ENCODE results near the gene RNF141. TPM values are rescaled to one million over a fixed set of nuclear protein-coding genes. Genes with fewer than 3 reads are reported as not detected.

The RNF141 gene
- total RNA-seq, 1 donor from 2014 or later = 35.9 TPM

DNA sequence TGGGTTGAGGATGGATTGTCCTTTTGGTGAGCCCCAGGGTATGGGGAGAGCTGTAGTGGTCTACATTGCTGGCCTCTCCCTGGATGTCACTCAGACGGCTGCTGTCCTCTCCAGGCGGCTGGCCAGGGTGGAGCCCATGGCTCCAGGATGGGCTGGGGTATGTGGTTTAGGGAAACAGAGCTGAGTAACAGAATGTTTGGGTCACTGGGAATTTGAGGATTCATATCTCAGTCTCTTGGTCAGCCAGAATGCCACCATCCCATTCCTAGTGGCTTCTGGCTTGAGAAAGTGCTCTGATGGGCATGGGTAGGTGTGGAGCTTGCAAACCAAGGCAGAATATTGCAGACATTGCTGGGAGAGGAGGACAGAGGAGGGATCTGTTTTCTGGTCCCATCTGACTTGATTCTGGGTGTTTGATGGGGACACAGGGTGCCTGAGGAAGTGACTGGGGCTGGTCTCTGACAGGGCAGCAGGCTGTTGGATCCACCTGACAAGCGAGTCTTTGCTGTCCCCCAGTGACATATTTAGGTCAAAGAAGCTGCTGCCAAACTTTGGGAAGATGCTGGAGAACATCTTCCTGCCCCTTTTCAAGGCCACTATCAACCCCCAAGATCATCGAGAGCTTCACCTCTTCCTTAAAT lies 44.6 kb downstream of the RNF141 start:
- no peak overlapping the region for H3K4me3 Mint-ChIP-seq (ENCODE audit: unreplicated experiment)
- DNase-seq (ENCODE audit: low spot score) = no peak
- no peak overlapping the region for H3K27ac Mint-ChIP-seq (ENCODE audit: unreplicated experiment)
- TF ChIP-seq, protein P1, sequence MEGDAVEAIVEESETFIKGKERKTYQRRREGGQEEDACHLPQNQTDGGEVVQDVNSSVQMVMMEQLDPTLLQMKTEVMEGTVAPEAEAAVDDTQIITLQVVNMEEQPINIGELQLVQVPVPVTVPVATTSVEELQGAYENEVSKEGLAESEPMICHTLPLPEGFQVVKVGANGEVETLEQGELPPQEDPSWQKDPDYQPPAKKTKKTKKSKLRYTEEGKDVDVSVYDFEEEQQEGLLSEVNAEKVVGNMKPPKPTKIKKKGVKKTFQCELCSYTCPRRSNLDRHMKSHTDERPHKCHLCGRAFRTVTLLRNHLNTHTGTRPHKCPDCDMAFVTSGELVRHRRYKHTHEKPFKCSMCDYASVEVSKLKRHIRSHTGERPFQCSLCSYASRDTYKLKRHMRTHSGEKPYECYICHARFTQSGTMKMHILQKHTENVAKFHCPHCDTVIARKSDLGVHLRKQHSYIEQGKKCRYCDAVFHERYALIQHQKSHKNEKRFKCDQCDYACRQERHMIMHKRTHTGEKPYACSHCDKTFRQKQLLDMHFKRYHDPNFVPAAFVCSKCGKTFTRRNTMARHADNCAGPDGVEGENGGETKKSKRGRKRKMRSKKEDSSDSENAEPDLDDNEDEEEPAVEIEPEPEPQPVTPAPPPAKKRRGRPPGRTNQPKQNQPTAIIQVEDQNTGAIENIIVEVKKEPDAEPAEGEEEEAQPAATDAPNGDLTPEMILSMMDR (IDR thresholded peaks at IDR 0.05) = no peak
- no peaks in the 10 kb centered on the region for H3K27me3 Mint-ChIP-seq (ENCODE audit: low read depth)
- peaks cover 4% of the 10 kb centered on the region for H3K9me3 Mint-ChIP-seq (ENCODE audit: low read depth)
- no peaks in the 10 kb centered on the region for H3K4me1 Mint-ChIP-seq (ENCODE audit: low read depth)
- H3K36me3 Mint-ChIP-seq (ENCODE audit: low read depth) = peaks cover 8% of the 10 kb centered on the region

DNA sequence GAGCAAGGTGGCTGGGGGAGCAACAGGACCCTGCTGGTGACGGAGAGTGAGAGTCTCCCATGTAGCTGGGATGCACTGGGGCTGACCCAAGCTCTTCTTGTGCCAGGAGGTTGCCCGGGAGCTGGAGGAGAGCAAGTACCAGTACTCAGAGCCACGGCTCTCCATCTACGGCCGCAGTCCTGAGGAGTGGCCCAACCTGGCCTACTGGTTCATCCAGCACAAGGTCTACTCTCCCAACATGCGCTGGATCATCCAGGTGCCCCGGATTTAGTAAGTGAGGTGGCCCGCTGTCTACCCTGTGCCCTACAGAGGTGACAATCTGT lies 45.6 kb downstream of the RNF141 start:
- Mint-ChIP-seq H3K27me3 (ENCODE audit: low read depth) (no peaks in the 10 kb centered on the region), H3K4me3 (ENCODE audit: unreplicated experiment) (no peak overlapping the region), H3K9me3 (ENCODE audit: low read depth) (peaks cover 4% of the 10 kb centered on the region), H3K27ac (ENCODE audit: unreplicated experiment) (no peak overlapping the region), H3K4me1 (ENCODE audit: low read depth) (peaks cover 8% of the 10 kb centered on the region), H3K36me3 (ENCODE audit: low read depth) (peaks cover 8% of the 10 kb centered on the region)
- TF ChIP-seq, protein P1 (IDR thresholded peaks at IDR 0.05) = no peak
- no peak for DNase-seq (ENCODE audit: low spot score)

DNA sequence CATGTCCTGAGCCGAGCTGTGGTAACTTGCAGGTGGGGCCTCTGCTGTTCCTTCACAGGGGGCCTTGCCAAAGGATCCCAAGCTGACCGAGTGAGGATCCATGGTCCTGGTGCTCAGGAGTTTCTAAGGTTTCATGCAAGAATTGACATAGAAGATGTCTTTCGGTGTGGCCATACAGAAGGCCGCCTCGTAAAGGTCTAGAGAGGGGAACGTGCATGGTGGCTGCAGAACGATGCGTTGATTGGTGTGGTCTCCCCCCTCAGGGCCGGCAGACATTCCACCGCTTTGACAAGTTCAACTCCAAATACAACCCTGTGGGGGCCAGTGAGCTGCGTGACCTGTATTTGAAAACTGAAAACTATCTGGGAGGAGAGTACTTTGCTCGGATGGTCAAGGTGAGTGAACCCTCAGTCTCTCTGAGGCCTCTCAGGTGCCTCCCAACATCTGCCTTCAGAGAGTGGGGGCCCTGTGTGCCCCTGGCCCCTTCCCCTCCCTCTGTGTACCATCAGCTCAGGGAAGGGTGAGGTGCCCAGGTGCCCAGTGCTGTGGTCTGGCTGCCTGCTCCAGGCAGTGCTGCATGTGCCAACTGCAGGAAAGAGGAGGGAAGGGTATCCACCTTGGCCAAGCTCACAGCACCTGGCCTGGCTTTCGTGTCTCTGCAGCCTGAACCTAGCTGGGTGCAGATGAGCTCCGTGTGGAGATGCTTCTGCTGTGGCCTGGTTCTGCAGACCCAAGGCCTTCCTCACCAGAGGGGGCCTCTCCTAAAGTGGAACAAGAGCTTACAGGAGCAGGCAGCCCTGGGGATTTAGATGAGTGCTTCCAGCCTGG lies 46.1 kb downstream of the RNF141 start:
- Mint-ChIP-seq H3K27me3 (ENCODE audit: low read depth) (no peaks in the 10 kb centered on the region), H3K36me3 (ENCODE audit: low read depth) (peaks cover 8% of the 10 kb centered on the region), H3K9me3 (ENCODE audit: low read depth) (peaks cover 4% of the 10 kb centered on the region), H3K27ac (ENCODE audit: unreplicated experiment) (no peak overlapping the region), H3K4me1 (ENCODE audit: low read depth) (peaks cover 13% of the 10 kb centered on the region), H3K4me3 (ENCODE audit: unreplicated experiment) (no peak overlapping the region)
- TF ChIP-seq, protein P1 (IDR thresholded peaks at IDR 0.05) = no peak
- DNase-seq (ENCODE audit: low spot score) = no peak

DNA sequence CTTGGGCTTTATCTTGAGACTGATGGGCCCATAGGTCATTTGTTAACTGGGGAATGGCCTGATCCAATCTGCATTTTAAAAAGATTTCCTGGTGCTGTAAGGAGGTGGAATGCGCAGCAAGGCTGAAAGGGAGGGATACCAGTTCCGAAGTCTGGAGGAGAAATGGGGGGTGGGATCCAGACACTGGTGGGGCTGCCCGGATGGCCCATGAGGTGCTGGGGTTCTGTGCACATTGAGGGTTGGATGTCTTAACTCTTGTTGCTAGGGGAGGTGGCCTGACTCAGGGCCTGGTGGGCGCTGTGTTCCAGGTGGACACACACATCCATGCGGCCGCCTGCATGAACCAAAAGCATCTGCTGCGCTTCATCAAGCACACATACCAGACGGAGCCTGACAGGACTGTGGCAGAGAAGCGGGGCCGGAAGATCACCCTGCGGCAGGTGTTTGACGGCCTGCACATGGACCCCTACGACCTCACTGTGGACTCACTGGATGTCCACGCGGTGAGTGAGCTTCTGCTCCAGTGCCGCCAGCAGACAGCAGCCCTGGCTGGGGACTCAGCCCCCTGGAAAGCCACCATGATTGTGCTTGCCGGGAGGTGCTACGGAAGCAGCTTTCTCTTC lies 47.8 kb downstream of the RNF141 start:
- Mint-ChIP-seq H3K27ac (ENCODE audit: unreplicated experiment) (no peak overlapping the region), H3K9me3 (ENCODE audit: low read depth) (peaks cover 4% of the 10 kb centered on the region), H3K4me3 (ENCODE audit: unreplicated experiment) (no peak overlapping the region), H3K4me1 (ENCODE audit: low read depth) (peaks cover 13% of the 10 kb centered on the region), H3K36me3 (ENCODE audit: low read depth) (peaks cover 8% of the 10 kb centered on the region), H3K27me3 (ENCODE audit: low read depth) (no peaks in the 10 kb centered on the region)
- TF ChIP-seq, protein P1 (IDR thresholded peaks at IDR 0.05) = no peak
- DNase-seq (ENCODE audit: low spot score) = no peak

DNA sequence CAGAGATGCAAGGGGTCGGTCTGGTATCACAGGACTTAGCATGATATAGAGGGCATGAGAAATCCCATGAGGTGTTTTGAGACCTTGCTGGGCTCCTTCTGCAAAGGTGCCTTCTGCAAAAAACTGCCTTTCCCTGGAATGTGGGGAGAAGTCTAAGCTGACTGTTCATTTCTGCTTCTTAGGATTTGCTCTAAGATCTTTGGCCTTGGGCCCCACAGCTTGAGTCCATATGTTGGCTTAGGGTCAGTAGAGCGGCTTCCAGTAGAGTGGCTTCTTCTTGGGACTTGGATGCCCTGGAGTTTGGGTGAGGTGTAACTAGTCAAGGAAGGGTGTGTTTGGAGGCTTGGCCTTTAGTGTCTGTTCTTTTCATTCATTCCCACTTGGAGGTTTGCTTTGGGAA lies 48.9 kb downstream of the RNF141 start:
- H3K4me3 Mint-ChIP-seq (ENCODE audit: unreplicated experiment) = no peak overlapping the region
- peaks cover 5% of the 10 kb centered on the region for H3K36me3 Mint-ChIP-seq (ENCODE audit: low read depth)

More for the DNA sequence above, 48.9 kb downstream of the RNF141 start:
- H3K9me3 Mint-ChIP-seq (ENCODE audit: low read depth) = peaks cover 4% of the 10 kb centered on the region
- TF ChIP-seq, protein P1 (IDR thresholded peaks at IDR 0.05) = no peak
- DNase-seq (ENCODE audit: low spot score) = no peak
- H3K27ac Mint-ChIP-seq (ENCODE audit: unreplicated experiment) = no peak overlapping the region
- H3K27me3 Mint-ChIP-seq (ENCODE audit: low read depth) = no peaks in the 10 kb centered on the region
- peaks cover 13% of the 10 kb centered on the region for H3K4me1 Mint-ChIP-seq (ENCODE audit: low read depth)

Data from chondrocyte (in vitro differentiated cells).